OCI-M1 (cell line): Measurements from ENCODE around the gene PVALB.

Experiments used
- DNase-seq: peaks from one replicate; lab custom pipeline; 2025; lab: John Stamatoyannopoulos, UW

Gene PVALB, protein sequence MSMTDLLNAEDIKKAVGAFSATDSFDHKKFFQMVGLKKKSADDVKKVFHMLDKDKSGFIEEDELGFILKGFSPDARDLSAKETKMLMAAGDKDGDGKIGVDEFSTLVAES

DNA sequence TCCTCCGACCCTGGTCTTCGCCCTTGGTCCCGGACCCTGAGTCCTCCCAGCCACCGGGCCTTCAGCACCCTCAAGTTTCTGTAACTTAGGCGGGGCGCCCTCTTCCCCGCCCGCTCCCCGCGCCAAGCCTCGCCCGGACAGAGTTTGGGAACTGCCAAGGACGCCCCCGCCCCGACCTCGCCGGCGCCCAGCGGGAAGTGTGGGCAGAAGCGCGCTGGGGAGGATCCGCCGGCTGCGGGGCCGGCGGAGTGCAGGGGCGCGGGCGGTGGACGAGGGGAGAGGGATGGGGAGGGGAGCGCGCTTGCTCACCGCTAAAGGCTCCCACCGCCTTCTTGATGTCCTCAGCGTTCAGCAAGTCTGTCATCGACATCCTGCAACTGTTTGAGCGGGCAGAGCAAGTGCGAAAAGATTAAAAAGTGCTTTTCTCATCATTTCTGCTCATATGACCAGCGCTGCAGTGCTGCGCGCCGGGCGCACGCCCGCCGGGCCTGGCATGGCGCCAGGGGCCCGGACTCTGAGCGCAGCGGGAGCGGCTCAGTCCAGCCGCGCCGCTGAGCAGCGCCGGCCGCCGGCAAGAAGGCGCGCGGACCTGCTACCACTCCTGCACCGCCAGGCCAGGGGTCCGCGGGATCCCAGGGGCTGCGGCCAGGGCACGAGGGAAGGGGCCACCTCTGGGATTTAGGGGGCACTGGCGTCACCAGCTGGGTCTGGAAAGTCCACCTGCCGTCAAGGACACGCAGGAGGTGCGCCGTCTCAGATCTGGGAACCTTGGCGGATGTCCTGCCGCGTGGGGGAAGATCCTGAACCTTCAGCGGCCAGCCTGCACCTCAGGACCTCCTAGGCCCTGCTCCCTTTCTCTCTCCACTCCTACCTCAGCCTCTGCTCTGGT lies at the start of gene PVALB:
Gene PVALB, minus strand, starts transcription at position 400 of the 889 bp plus-strand sequence. Its CDS starts 30 bp downstream, at position 370.
- no peak for DNase-seq

DNA sequence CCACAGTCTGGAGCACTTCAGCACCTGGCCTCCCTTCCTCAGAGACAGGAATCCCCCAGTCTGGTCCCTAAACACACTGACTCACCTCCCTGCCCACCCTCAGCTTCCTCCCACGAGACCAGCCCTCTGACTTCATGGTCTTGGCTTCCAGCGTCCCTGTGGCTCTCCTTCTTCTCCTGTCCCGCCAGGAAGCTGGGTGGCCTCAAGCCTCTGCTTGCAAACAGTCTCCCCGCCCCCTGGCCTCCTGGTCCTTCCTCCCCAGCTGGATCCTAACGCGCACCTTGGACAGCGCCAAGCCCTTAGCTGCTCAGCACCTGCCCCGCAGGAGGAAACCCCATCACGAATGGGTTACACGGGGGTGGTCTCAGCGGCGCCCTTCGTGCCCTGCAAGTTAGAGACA lies 48.5 kb upstream of the PVALB start:
- DNase-seq, result no peak

DNA sequence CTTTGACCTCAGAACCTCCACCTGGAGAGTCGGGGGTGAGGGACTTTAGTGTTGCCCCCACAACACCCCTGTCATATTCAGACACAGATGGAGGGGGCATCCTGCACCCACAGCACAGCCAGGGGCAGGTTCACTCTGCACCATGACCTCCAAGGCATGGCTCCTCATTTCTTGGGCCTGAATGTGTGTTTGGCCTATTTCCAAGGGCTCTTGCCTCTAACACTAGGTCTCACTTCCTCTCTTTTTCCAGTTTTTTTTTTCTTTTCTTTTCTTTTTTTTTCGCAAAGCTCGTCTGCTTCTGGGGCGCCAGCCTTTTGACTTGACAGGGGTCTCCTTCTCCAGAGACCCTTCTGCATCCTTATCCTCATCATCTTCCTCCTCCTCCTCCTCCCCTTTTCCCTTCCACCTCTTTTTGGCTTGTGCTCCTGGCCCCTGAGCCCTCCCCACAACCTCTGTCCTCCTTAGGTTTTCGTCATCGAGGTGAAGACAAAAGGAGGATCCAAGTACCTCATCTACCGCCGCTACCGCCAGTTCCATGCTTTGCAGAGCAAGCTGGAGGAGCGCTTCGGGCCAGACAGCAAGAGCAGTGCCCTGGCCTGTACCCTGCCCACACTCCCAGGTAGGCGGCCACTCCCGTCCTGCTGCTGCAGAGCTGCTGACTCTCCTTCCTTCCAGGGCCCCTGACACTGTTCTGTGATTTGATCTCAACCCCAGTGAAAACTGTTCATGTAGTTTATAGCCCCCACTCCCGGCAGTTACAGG lies 47.8 kb upstream of the PVALB start:
- DNase-seq, result no peak

DNA sequence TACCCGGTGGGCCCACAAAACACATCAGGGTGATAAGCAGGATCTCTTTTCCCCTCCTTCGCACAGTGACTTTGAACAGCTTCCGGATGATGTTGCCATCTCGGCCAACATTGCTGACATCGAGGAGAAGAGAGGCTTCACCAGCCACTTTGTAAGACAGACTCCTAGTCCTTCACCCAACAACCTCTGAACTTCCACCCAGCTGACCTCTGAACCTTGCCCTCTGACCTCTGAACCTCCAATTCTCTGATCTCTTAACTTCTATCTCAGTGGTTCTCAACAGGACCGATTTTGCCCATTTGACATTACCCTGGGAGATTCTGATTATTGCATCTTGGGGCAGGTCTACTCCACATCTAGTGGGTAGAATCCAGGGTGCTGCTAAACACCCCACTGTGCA lies 47.1 kb upstream of the PVALB start:
- DNase-seq, result no peak

DNA sequence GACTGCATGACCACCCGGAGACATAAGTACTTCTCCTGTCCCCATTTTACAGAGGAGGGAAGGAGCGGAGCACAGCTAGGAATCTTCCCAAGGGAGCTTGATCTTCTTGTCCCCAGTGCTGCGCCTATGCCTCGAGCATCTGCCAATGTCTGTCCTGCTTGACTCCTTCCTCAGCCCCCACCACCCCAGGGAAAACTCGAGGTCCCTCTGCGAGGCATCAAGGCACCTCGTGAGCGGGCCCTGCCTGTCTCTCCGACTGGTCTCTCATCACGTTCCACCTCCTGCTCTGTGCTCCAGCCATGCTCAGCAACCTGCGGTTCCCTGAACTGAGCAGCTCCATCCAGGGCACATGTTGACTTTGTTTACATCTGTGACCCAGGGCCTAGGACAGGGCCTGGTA lies 46.4 kb upstream of the PVALB start:
- no peak for DNase-seq

DNA sequence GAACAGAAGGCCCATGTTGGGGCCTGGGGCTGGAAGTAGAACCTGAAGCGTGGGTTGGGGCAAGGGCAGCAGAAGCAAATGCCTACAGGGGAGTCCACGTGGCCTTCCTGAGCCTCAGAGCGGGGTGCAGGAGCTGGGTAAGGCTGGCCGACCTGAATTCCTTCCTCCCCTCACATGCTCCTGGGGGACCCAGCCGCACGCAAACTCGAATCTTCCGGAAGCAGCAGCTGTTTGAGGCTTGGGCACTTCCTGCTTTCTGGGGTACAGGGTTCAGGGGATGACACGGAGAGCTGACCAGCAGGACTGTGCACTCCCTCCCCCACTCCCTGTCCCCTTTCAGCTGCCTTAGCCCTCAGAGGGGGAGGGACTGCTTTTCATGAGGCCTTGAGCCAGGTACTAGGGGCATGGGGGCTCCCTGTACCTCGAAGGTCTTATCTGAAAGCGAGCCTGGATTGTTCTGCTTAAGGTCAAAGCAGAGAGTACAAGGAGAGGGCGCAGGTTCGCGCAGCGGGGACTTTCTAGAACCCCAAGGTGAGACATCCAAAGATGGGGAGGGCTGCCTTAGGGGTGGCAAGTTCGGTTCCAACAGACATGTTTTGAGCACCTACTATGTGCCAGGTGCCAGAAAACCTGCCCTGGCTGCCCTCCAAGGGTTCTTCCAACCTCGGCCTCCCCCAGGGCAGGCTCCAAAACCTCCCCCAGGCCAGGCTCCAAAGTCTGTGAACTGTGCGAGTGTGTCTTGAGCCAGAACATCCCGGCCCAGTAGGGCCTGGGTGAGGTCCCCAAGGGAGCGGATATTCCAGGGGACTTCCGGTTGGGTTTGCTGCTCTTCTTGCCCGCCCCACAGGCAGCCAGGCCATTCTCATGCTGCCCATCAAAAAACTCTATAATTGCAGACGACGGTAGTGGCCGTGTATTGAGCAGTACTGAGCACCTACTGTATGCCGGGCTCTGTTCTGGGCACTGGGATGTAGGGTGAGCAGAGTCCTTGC lies 45.7 kb upstream of the PVALB start:
- DNase-seq, result no peak

DNA sequence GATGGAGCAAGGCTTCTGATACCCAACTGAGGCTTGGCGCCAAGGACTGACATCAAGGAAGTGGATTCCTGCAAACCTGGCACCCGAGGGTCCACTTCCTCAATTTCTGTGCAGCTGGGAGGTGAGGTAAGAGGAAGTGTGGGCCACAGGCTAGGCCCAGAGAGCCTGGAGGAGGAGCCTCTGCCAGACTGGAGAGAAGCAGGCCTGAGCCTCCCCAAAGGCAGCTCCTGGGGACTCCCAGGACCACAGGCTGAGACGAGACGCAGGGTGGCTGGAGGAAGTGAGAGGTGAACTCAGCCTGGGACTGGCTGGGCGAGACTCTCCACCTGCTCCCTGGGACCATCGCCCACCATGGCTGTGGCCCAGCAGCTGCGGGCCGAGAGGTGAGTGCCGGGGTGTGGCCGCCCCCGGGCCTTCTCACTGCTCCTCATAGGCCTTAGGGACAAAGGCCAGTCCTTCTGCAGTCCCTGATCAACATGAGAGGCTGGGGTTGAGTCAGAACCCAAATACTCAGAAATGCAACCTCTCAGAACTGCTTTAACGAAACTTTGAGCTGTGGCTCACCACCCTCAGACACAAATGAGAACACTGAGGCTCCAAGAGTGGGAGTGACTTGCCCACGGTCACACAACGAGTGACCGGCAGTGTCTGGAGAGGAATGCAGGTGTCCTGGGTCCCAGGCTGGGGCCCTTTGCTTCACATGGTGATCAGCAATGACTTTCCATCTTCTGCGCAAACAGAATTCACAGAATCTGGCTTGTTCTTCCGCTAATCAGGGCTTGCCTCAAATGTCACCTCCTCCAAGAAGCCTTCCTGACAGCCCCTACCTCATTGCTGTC lies 44.2 kb upstream of the PVALB start, which contains the start of gene NCF4:
Gene NCF4, plus strand, starts transcription at position 186 of the 839 bp plus-strand sequence. Its CDS starts 166 bp downstream, at position 352.
- DNase-seq, result peak; percentile 95

DNA sequence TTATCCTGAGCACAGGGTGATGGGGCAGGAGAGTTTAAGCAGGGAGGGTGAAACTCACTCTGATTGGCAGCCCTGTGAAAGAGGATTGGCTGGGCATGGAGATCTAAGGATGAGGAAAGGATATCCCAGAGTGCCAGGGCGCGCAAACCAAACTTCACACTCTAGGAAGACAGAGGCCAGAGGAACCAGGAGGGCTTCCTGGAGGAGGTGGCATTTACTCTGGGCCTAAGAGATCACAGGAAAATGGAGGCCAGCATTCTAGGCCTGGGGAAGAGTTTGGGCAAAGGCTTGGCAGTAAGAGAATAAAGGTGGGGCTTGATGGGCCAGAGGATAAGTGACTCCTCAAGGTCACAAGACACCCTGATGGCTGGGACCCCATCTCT lies 43.6 kb upstream of the PVALB start:
- no peak for DNase-seq

DNA sequence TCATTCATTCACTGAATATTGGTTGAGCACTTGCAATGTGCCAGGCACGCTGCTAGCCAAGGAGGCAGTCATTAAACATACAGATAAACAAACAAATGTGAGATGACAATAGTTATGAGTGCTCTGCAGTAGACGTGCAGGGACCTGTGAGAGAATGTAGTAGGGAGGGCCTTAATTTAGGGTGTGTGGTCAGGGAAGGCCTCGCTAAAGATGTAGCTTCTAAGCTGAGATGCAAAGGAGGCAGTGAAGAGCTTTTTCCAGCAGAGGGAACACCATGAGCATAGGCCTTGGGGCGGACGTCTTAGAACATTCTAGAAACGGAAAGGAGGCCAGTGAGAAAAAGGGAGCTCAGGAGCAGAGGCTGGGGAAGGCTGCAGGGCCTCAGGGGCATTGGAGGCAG lies 43.2 kb upstream of the PVALB start:
- peak; percentile 27 for DNase-seq

DNA sequence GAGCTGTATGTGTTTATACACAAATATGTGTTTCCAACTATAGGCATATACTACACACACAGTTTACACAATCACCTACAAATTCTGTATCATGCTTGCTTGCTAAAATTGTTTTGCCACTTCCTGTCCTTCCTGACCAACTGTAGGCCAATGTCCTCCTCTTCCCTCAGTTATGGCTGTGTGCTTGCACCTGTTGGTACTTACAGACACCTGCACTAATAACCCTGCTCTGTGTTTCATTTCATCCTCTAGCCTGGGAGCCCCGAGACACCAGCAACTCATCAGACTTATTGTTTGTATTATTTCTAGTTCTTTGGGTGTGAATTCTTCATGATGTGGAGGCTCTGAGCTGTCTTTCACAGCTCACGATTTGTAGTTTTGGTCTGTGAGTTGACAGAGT lies 42.1 kb upstream of the PVALB start:
- DNase-seq, result no peak

DNA sequence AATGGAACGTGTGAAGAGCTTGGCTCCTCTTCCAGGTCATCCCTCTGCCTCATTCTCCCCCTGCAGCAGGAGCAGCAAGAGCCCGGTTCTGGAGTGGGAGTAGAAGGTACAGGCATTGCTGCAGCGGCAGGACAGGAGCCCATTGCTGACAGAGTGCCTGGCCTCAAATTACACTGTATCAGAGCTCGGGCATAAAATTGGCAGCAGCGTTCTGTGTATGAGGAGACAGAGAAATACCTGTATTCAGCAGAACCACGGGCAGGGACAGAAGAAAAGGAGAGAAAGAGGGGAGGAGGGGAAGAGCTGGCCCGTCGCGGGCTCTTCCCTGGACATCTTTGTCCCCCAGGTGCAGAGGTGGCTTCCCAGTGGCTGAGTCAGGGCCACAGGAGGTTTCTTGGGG lies 41.3 kb upstream of the PVALB start:
- DNase-seq, result no peak

DNA sequence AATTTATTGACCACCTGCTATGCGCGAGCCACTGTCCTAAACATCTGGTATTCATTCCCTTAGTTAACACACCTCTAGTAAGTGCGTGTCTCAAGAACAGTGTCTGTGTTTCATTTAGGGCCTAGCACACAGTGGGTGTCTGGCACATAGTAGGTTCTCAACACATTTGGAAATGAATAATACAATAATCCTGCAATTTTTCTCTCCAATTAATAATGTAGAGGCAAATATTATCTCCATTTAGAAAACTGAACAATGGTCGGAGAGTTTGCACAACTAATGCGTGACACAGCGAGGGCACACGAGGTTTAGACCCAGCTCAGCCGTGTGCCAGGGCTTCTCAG lies 39.9 kb upstream of the PVALB start:
- no peak for DNase-seq

DNA sequence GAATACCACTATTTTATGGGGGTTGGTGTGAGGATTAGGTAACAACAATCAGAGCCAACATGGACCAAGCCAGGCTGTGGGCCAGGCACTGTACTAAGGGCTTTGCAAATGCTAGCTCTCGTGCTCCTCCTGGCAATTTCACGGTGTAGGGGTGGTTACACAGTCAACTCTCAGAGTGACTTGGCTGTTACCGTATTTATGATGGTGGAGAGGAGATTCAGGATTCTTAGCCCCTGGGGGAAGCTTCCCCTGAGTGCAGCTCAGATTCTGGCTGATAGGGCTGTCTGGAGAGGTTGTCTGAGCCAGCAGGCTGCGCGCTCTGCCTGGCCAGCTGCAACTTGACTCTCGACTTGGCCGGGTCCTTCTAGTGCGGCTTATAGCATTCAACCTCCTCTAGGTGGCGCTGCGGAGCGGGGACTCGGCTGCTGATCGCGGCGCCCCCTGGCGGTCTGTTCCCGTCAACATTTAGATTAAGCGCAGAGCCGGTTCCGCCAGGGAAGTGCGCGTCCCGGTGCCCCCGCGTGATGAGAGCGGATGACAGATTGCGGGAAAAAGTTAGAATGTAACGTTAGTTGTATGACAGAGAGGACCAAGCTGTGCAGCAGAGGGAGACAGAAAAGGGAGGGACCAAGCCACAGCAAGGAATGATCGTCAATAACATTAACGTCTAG lies 39.4 kb upstream of the PVALB start:
- peak; percentile 93 for DNase-seq

DNA sequence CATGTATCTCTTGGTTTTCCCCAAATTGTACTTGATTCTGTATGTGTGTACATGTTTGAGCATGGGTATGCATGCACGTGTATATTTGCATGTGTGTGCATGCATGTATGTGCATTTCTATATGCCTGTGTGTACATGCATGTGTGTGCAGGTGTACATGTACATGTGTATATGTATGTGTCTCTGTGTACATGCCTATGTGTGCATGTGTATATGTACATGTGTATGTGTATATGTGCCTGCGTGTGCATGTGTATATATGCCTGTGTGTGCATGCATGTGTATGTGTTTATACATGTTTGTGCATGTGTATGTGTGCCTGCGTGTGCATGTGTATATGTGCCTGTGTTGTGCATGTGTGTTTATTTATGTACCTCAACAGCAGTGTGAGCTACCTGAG lies 38.6 kb upstream of the PVALB start:
- no peak for DNase-seq

DNA sequence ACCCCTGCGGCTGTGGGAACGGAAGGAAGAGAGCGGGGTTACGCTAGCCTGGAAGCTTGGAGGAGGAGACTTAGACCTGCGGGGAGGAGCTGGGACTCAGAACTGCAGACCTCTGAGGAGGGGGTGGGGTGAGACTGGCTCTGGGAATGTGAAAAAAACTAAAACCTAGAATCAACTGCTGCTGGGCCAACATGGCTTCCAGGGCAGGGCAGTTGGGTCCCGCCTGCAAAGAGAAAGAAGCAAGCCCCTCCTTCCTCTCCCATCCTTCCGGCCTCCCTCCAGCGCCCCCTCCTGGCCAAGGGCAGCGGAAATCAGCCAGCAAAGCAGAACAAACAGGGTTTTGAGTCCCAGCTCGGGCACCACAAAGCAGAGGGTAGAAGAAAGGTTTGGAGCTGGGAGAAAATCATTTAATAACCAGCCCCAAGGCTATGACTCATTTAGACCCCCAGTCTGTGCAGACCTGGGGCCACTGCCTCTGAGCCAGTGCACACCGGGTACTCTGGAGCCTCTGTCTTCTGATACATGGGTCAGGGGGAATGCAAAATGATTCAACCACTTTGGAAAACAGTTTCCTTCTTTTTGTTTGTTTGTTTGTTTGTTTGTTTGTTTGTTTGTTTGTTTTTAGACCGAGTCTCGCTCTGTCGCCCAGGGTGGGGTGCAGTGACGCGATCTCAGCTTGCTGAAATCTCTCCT lies 36.7 kb upstream of the PVALB start:
- DNase-seq, result peak; percentile 94

DNA sequence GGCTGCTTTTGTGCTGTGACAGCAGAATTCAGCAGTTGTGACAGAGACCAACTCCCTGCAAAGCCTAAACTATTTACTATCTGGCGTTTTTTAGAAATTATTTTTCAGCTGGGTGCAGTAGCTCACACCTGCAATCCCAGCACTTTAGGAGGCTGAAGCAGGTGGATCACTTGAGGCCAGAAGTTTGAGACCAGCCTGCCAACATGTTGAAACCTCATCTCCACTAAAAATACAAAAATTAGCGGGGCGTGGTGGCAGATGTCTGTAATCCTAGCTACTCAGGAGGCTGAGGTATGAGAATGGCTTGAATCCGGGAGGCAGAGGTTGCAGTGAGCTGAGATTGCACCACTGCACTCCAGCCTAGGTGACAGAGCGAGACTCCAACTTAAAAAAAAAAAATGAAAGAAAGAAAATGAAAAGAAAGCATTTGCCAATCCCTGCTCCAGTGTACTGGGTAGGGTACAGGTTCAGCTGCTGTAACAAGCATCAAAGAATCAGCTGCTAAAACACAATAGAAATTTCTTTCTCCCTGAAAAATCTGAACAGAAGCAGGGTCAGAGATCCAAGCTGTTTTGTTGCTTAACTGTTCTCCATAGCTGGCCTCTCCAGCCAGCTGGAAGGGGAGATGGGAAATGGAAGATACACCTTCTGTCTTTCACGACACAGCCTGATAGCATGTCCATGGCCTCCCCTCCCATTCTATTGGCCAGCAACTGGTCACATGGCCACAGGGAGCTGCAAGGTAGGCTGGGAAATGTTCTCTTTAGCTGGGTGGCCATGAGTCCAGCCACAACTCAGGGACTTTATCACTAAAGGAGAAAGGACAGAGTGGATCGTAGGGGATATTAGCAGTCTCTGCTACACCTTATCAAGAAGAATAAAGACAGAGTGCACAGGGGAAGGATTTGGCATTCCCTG lies 35.5 kb upstream of the PVALB start:
- DNase-seq, result peak; percentile 8

DNA sequence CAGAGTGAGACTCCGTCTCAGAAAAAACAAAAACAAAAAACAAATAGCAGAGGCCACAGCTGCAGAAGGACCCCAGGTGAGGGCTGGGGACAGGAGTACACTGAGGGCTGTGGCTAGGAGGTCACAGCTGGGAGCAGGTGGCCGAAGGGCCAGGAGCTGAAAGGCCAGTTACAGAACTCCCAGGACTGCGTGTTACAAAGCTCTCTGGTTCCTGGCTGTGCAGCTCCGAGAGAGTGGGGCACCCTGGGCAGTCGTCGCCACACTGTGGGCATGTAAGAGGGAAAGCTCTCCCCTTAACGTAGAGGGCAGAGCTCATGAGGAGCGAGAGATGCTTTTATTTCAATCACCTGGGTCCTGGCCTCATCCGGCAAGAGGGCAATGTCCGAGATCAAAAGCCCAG lies 33.8 kb upstream of the PVALB start:
- DNase-seq, result no peak

DNA sequence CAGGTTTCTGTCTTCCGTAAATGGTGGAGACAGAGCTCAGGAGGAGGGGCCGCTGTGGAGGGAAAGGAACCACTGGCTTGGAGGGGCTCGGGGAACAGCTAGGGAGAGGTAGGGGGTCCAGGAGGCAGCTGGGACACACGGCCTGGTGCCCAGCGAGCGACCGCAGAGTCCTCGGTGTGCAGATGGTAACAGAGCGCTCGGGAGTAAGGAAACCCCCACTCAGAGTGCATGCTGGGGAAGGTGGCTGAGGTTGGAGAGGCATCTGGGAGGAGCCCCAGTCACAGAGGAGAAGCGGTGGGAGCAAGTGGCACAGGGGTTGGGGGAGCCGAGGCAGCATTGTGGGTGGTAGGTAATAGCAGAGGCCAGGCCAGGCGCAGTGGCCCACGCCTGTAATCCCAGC lies 33.2 kb upstream of the PVALB start:
- DNase-seq, result no peak

DNA sequence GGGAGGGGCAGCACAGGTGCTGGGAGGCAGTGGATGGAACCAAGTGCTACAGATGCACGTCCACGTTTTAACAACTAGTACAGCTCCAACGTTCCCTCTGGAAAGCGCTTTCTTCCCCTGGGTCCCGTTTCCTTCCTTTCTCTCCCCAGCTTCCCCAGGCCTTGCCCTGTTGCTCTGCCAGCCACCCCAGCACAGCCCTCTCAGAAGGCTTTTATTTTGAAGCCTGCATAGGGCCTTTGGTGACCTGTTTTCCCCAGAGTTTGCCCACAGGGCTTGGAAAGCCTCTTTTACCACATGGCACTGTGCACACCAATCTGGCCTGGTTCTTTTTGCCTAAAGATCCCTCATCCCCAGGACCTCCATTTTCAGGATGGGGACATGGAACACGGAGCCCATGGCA lies 30.1 kb upstream of the PVALB start:
- DNase-seq, result no peak
